Measurements from ENCODE around the gene ASAP2. TPM values are rescaled to one million over a fixed set of nuclear protein-coding genes. Genes with fewer than 3 reads are reported as not detected.
A peak's percentile ranks its signal among the peaks of the same experiment; 100 is the strongest.

Gene ASAP2
- total RNA-seq, 1 experiment from 2014 or later, result 12.6 TPM

DNA sequence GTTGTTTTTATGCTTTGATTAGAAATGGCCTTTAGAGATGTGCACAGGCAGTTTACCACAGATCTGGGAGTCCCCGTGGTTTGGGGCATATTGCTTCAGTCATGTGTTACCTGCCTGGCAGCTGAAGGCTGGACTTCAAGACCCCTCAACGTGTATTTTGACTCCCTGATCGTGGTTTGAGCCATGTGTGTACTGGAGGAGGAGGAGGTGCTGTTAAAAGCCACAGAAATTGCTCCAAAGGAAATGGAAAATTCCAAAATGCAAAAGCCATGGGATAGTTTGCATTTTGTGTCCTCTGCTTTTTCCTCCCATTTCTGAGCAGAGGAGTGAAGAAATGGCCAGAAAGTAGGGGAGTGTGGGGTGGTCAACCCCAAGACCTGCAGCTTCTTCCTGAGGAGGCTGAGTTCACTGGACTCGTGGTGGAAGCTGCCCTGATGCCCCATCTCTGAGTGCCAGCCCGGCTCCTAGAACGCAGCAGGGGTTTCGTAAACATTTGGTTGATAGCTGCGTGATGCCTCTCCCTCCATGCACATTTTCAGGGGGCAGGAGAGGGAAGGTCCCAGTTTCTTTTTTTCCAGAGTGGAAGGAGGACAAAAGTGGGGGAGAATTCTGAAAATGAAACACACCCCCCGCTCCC is 171.0 kb downstream of the ASAP2 start:
- no peak overlapping the region for H3K27ac ChIP-seq (ENCODE audit: insufficient read length, low read depth, low read length)
- H3K27ac Mint-ChIP-seq, result peak overlapping the region; percentile 42 to 93 (median 75)
- no peak overlapping the region for H3T11ph ChIP-seq (ENCODE audit: low read length)
- H3K36me3 Mint-ChIP-seq (ENCODE audit: insufficient read depth in 1 of 3, low read depth in 3 of 3), result peaks cover 20 to 44% (median 42%) of the 10 kb centered on the region in 3 experiments; a peak in 6 of 7 replicates
- no peak overlapping the region for H3K9ac ChIP-seq (ENCODE audit: extremely low read depth, insufficient read length, low read length)
- no peak overlapping the region for H2BK120ac ChIP-seq (ENCODE audit: low read depth, low read length, poor library complexity, severe bottlenecking)
- H3K27me3 Mint-ChIP-seq (ENCODE audit: low read depth), result no peaks in the 10 kb centered on the region; the same call in 1 of the 2 replicates
- no peaks in the 10 kb centered on the region for H3K23me2 ChIP-seq (ENCODE audit: insufficient read length, low read depth, low read length, poor library complexity, severe bottlenecking)
- no peak overlapping the region for H3K4me2 ChIP-seq (ENCODE audit: insufficient read depth, insufficient read length, low read length)
- H3K9me3 Mint-ChIP-seq, result no peaks in the 10 kb centered on the region
- no peak overlapping the region for H3K23ac ChIP-seq (ENCODE audit: insufficient read length, low read depth, low read length)
- H4K91ac ChIP-seq (ENCODE audit: insufficient read length, low read depth, low read length), result no peak overlapping the region
- no peak overlapping the region for H4K5ac ChIP-seq (ENCODE audit: insufficient read length, low read depth, low read length)
- H2BK15ac ChIP-seq (ENCODE audit: low read depth, low read length), result no peak overlapping the region
- no peak overlapping the region for H2BK20ac ChIP-seq (ENCODE audit: low read depth, low read length, poor library complexity, severe bottlenecking)
- no peak for DNase-seq
- H4K8ac ChIP-seq (replicated peaks; ENCODE audit: insufficient read length, low read depth, low read length), result no peak overlapping the region
- no peak overlapping the region for H2AK5ac ChIP-seq (ENCODE audit: insufficient read length, low read length)
- H3K79me1 ChIP-seq (ENCODE audit: insufficient read depth, low read depth, low read length, poor library complexity, severe bottlenecking), result no peaks in the 10 kb centered on the region
- no peak overlapping the region for H3K14ac ChIP-seq (ENCODE audit: insufficient read depth, low read length)
- H2BK12ac ChIP-seq (ENCODE audit: insufficient read length, low read depth, low read length), result no peak overlapping the region
- peaks cover 6% of the 10 kb centered on the region; the same call in 1 of the 2 replicates for H3K4me1 ChIP-seq (ENCODE audit: insufficient read depth, low read length)
- no peak overlapping the region for H3K18ac ChIP-seq (ENCODE audit: insufficient read length, low read depth, low read length)
- TF ChIP-seq, protein P1, sequence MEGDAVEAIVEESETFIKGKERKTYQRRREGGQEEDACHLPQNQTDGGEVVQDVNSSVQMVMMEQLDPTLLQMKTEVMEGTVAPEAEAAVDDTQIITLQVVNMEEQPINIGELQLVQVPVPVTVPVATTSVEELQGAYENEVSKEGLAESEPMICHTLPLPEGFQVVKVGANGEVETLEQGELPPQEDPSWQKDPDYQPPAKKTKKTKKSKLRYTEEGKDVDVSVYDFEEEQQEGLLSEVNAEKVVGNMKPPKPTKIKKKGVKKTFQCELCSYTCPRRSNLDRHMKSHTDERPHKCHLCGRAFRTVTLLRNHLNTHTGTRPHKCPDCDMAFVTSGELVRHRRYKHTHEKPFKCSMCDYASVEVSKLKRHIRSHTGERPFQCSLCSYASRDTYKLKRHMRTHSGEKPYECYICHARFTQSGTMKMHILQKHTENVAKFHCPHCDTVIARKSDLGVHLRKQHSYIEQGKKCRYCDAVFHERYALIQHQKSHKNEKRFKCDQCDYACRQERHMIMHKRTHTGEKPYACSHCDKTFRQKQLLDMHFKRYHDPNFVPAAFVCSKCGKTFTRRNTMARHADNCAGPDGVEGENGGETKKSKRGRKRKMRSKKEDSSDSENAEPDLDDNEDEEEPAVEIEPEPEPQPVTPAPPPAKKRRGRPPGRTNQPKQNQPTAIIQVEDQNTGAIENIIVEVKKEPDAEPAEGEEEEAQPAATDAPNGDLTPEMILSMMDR (conservative IDR thresholded peaks at IDR 0.05), result no peak
- no peaks in the 10 kb centered on the region for H3K79me2 ChIP-seq (ENCODE audit: insufficient read depth, low read length)
- no peak overlapping the region for H3K4ac ChIP-seq (ENCODE audit: low read depth, low read length)
- H3K56ac ChIP-seq (ENCODE audit: insufficient read length, low read depth, low read length), result no peak overlapping the region
- no peaks in the 10 kb centered on the region for H3K9me3 ChIP-seq (ENCODE audit: control insufficient read depth, low read depth, low read length)
- no peaks in the 10 kb centered on the region for H3K27me3 ChIP-seq (ENCODE audit: insufficient read depth, low read length)
- H4K20me1 ChIP-seq (ENCODE audit: control insufficient read depth, insufficient read depth, insufficient read length), result no peaks in the 10 kb centered on the region
- H3K4me3 Mint-ChIP-seq, result no peak overlapping the region
- H2AFZ ChIP-seq (ENCODE audit: low read length), result no peak overlapping the region
- H2BK5ac ChIP-seq (ENCODE audit: insufficient read length, low read length), result no peak overlapping the region
- WGBS (ENCODE audit: extremely low coverage, insufficient read length, low lambda C conversion rate), result no CpG with 5 or more reads among the region's 9 CpGs
- H3K4me1 Mint-ChIP-seq, result peaks cover 7 to 12% of the 10 kb centered on the region in 2 experiments; a peak in 2 of 4 replicates

All from H9 (cell line).